Measurements from ENCODE around the gene YWHAG. TPM values are rescaled to one million over a fixed set of nuclear protein-coding genes. Genes with fewer than 3 reads are reported as not detected.

Gene YWHAG
- total and polyA plus RNA-seq, 2 of the 13 experiments (the other 11 are each of a cell fraction or from before 2014, with no cell fraction given) = 36.9 to 67.5 TPM

- TF ChIP-seq NFIB (CRISPR knock-in tag; IDR thresholded peaks at IDR 0.05; ENCODE audit: borderline replicate concordance) (no peak), GZF1 (CRISPR knock-in tag; IDR thresholded peaks at IDR 0.05) (no peak), PRDM15 (CRISPR knock-in tag; IDR thresholded peaks at IDR 0.05) (peak; percentile 84), ZNF563 (CRISPR knock-in tag; IDR thresholded peaks at IDR 0.05) (no peak), HNRNPUL1 (IDR thresholded peaks at IDR 0.05; ENCODE audit: low read depth, low read length) (no peak), AGO2 (optimal IDR thresholded peaks at IDR 0.05; ENCODE audit: low read depth, low read length) (peak; percentile 11), KLF15 (CRISPR knock-in tag; IDR thresholded peaks at IDR 0.05; ENCODE audit: borderline replicate concordance) (no peak), ZSCAN21 (CRISPR knock-in tag; IDR thresholded peaks at IDR 0.05; ENCODE audit: borderline replicate concordance) (0 out of 2 replicates have a peak, but pooled peaks have one; percentile 8), SALL2 (CRISPR knock-in tag; IDR thresholded peaks at IDR 0.05) (0 out of 2 replicates have a peak, but pooled peaks have one; percentile 61), RFXAP (CRISPR knock-in tag; IDR thresholded peaks at IDR 0.05; ENCODE audit: borderline replicate concordance) (peak; percentile 77), ZNF709 (CRISPR knock-in tag; IDR thresholded peaks at IDR 0.05) (no peak), ZNF607 (CRISPR knock-in tag; IDR thresholded peaks at IDR 0.05; ENCODE audit: borderline replicate concordance) (no peak), BORCS8-MEF2B (CRISPR knock-in tag; IDR thresholded peaks at IDR 0.05) (no peak; the same call in 1 of the 2 replicates), SNRNP70 (IDR thresholded peaks at IDR 0.05; ENCODE audit: low read depth, low read length) (no peak), ZNF644 (CRISPR knock-in tag; IDR thresholded peaks at IDR 0.05; ENCODE audit: low read depth) (no peak)
- TF ChIP-seq, protein P1, sequence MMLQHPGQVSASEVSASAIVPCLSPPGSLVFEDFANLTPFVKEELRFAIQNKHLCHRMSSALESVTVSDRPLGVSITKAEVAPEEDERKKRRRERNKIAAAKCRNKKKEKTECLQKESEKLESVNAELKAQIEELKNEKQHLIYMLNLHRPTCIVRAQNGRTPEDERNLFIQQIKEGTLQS (CRISPR knock-in tag; IDR thresholded peaks at IDR 0.05) = 0 out of 2 replicates have a peak, but pooled peaks have one; percentile 28
- TF ChIP-seq, protein P2, sequence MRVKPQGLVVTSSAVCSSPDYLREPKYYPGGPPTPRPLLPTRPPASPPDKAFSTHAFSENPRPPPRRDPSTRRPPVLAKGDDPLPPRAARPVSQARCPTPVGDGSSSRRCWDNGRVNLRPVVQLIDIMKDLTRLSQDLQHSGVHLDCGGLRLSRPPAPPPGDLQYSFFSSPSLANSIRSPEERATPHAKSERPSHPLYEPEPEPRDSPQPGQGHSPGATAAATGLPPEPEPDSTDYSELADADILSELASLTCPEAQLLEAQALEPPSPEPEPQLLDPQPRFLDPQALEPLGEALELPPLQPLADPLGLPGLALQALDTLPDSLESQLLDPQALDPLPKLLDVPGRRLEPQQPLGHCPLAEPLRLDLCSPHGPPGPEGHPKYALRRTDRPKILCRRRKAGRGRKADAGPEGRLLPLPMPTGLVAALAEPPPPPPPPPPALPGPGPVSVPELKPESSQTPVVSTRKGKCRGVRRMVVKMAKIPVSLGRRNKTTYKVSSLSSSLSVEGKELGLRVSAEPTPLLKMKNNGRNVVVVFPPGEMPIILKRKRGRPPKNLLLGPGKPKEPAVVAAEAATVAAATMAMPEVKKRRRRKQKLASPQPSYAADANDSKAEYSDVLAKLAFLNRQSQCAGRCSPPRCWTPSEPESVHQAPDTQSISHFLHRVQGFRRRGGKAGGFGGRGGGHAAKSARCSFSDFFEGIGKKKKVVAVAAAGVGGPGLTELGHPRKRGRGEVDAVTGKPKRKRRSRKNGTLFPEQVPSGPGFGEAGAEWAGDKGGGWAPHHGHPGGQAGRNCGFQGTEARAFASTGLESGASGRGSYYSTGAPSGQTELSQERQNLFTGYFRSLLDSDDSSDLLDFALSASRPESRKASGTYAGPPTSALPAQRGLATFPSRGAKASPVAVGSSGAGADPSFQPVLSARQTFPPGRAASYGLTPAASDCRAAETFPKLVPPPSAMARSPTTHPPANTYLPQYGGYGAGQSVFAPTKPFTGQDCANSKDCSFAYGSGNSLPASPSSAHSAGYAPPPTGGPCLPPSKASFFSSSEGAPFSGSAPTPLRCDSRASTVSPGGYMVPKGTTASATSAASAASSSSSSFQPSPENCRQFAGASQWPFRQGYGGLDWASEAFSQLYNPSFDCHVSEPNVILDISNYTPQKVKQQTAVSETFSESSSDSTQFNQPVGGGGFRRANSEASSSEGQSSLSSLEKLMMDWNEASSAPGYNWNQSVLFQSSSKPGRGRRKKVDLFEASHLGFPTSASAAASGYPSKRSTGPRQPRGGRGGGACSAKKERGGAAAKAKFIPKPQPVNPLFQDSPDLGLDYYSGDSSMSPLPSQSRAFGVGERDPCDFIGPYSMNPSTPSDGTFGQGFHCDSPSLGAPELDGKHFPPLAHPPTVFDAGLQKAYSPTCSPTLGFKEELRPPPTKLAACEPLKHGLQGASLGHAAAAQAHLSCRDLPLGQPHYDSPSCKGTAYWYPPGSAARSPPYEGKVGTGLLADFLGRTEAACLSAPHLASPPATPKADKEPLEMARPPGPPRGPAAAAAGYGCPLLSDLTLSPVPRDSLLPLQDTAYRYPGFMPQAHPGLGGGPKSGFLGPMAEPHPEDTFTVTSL (CRISPR knock-in tag; IDR thresholded peaks at IDR 0.05; ENCODE audit: borderline replicate concordance) = no peak
- TF ChIP-seq, protein P3, sequence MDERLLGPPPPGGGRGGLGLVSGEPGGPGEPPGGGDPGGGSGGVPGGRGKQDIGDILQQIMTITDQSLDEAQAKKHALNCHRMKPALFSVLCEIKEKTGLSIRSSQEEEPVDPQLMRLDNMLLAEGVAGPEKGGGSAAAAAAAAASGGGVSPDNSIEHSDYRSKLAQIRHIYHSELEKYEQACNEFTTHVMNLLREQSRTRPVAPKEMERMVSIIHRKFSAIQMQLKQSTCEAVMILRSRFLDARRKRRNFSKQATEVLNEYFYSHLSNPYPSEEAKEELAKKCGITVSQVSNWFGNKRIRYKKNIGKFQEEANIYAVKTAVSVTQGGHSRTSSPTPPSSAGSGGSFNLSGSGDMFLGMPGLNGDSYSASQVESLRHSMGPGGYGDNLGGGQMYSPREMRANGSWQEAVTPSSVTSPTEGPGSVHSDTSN (CRISPR knock-in tag; IDR thresholded peaks at IDR 0.05) = no peak
Observed at GRCh38 chr7:76303202-76304147, 55.3 kb downstream of the YWHAG start (continued).
